ENCODE data around the gene EXOC3L1. TPM values are rescaled to one million over a fixed set of nuclear protein-coding genes. Genes with fewer than 3 reads are reported as not detected.
A peak's percentile ranks its signal among the peaks of the same experiment; 100 is the strongest.

The EXOC3L1 gene
- total and polyA plus RNA-seq, 11 donors, result 1.9 to 9.1 (median 3.2) TPM

GRCh38 chr16:67173323-67173722 lies 16.6 kb downstream of the EXOC3L1 start:
- H3K9me3 ChIP-seq, result no peaks in the 10 kb centered on the region
- intact Hi-C loops (cut with DNase I), result loop anchor here in 3 of 10 donors (5.0 to 10.0 kb wide), 2 partner anchors 59 to 74 kb away; partner anchors contain the start of genes FHOD1 (in 2 of the 3) and SLC9A5 (in 2 of the 3)
- peak overlapping the region in 10 of 12 donors; percentile 29 to 65 (median 54) for H3K4me3 ChIP-seq
- ATAC-seq, result no peak
- H3K4me1 ChIP-seq, result peaks cover 5 to 67% (median 53%) of the 10 kb centered on the region in 12 donors
- TF ChIP-seq POLR2A (IDR thresholded peaks at IDR 0.05), result no peak
- TF ChIP-seq CTCF (IDR thresholded peaks at IDR 0.05), result no peak
- no peak for DNase-seq
- WGBS, 4 donors, result 92 to 98% (median 94%) methylated on average over 1 of the region's 1 CpG
- H3K27ac ChIP-seq, result peak overlapping the region; percentile 80 to 97 (median 92)
- H3K36me3 ChIP-seq, result peaks cover 0 to 13% (median 0%) of the 10 kb centered on the region in 9 donors
- peaks cover 0 to 9% (median 0%) of the 10 kb centered on the region in 9 donors for H3K27me3 ChIP-seq

- intact Hi-C loops (cut with DNase I), result loop anchor here in 3 of 10 donors (5.0 to 10.0 kb wide), 2 partner anchors 56 to 76 kb away; partner anchors contain the start of genes FHOD1 (in 2 of the 3) and SLC9A5 (in 2 of the 3)
- DNase-seq (no peak), ATAC-seq (peak; percentile 3 to 10 (median 6))
- no peaks in the 10 kb centered on the region for H3K9me3 ChIP-seq
- H3K4me1 ChIP-seq, result peaks cover 5 to 60% (median 49%) of the 10 kb centered on the region in 12 donors
- H3K36me3 ChIP-seq, result peaks cover 0 to 9% (median 0%) of the 10 kb centered on the region in 9 donors
- 33 to 48% (median 41%) methylated on average over 14 of the region's 14 CpGs for WGBS, 4 donors
- H3K4me3 ChIP-seq, result peak overlapping the region; percentile 30 to 71 (median 57)
- TF ChIP-seq CTCF (IDR thresholded peaks at IDR 0.05) (no peak), POLR2A (IDR thresholded peaks at IDR 0.05) (peak in 1 of 2 donors; percentile 10)
- peaks cover 0 to 23% (median 0%) of the 10 kb centered on the region in 9 donors for H3K27me3 ChIP-seq
- H3K27ac ChIP-seq, result peak overlapping the region; percentile 89 to 98 (median 95)
Observed at GRCh38 chr16:67170949-67171649, 18.8 kb downstream of the EXOC3L1 start.

DNA sequence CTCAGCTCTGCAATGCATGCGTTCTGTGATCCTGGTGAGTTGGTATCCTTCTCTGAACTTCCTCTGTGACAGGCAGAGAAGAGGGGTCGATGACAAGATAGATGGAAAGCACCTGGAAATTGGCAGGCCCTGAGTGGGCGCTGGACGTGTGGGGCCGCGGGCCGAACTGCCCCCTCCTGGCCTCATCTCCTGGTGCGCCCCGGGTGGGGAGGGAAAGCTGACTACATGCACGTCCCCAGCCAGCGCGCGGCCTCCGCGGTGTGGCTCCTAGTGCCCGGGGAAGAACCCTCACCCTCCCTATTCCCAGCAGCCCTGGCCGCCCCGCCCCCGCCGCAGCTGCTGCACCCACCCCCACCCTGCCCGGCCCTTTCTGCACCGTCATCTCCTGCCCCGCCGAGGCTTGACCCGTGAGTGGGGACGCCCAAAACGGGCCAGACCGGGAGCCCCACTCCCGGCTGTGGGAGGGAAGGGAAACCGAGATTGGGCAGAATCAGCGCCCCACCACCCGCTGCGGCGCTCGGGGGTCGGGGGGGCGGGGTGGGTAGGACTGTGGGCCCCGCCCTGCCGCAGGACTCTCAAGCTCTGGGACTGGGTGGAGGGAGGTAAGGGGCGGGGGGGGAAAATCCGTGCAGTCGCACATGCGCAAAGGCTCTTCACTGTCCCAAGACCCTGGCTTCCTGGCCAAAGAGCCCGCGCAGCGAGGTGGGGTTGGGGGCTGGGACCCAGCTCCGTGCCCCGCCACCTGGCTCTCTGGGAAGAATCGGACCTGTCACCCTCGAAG lies 19.6 kb downstream of the EXOC3L1 start, which contains the start of gene NOL3:
NOL3 (plus strand) TSS at position 371 of the 781 bp plus-strand sequence.
- peak; percentile 88 to 93 (median 91) for DNase-seq
- TF ChIP-seq CTCF (IDR thresholded peaks at IDR 0.05) (peak in 1 of 12 donors; percentile 1), POLR2A (IDR thresholded peaks at IDR 0.05) (peak in 1 of 2 donors; percentile 16)

More for the DNA sequence above, 19.6 kb downstream of the EXOC3L1 start, which contains the start of gene NOL3:
- intact Hi-C loops (cut with DNase I), result loop anchor here in 3 of 10 donors (5.0 to 10.0 kb wide), 2 partner anchors 56 to 77 kb away; partner anchors contain the start of genes FHOD1 (in 2 of the 3) and SLC9A5 (in 2 of the 3)
- Histone ChIP-seq H3K27me3 (peaks cover 0 to 30% (median 0%) of the 10 kb centered on the region in 9 donors), H3K36me3 (peaks cover 0 to 6% (median 0%) of the 10 kb centered on the region in 9 donors), H3K4me3 (peak within 1 kb of the TSS; percentile 30 to 71 (median 57)), H3K9me3 (no peaks in the 10 kb centered on the region), H3K4me1 (peaks cover 5 to 60% (median 50%) of the 10 kb centered on the region in 12 donors), H3K27ac (peak within 1 kb of the TSS; percentile 89 to 98 (median 95))
- ATAC-seq, result peak; percentile 48 to 77 (median 71)
- WGBS, 4 donors, result 0 to 1% (median 1%) methylated on average over 26 to 50 of the region's 50 CpGs
